Parathyroid adenoma (tissue), 2 donors: Measurements from ENCODE around the gene COPA.

Experiments
- H2AFZ ChIP-seq: fragments of 300-600 bp; sonication (generic); one replicate; pipeline ENCODE4 v1.7.0; 2017; ENCODE audit warnings: antibody characterized with exemption, mild to moderate bottlenecking
- H3K27ac ChIP-seq: fragments of 300-600 bp; sonication (generic); one replicate; pipeline ENCODE4 v1.7.0; 2017
- H3K27me3 ChIP-seq: fragments of 300-600 bp; sonication (generic); one replicate; pipeline ENCODE4 v1.7.0; 2017; ENCODE audit warnings: low read length; ENCODE audit not compliant: control insufficient read depth, insufficient read depth
- H3K36me3 ChIP-seq: fragments of 300-600 bp; sonication (generic); one replicate; pipeline ENCODE4 v1.7.0; 2017; ENCODE audit warnings: low read length; ENCODE audit not compliant: control insufficient read depth, insufficient read depth
- H3K4me1 ChIP-seq: fragments of 300-600 bp; sonication (generic); one replicate; pipeline ENCODE4 v1.7.0; 2017; ENCODE audit warnings: control low read depth
- H3K4me2 ChIP-seq: fragments of 300-600 bp; sonication (generic); one replicate; pipeline ENCODE4 v1.7.0; 2017; ENCODE audit warnings: low read length
- H3K4me3 ChIP-seq: fragments of 300-600 bp; sonication (generic); one replicate; pipeline ENCODE4 v1.7.0; 2017; ENCODE audit warnings: low read depth, low read length
- H3K79me2 ChIP-seq: fragments of 300-600 bp; sonication (generic); one replicate; pipeline ENCODE4 v1.7.0; 2017; ENCODE audit warnings: control low read depth
- H3K9ac ChIP-seq: fragments of 300-600 bp; sonication (generic); one replicate; pipeline ENCODE4 v1.7.0; 2017; ENCODE audit warnings: mild to moderate bottlenecking
- H3K9me3 ChIP-seq: fragments of 300-600 bp; sonication (generic); one replicate; pipeline ENCODE4 v1.7.0; 2017; ENCODE audit warnings: low read length; ENCODE audit not compliant: control insufficient read depth
- CTCF ChIP-seq: fragments of 300-600 bp; sonication (generic); IDR thresholded peaks from one replicate; pipeline ENCODE4 v1.7.0; 2017; ENCODE audit warnings: antibody characterized with exemption, mild to moderate bottlenecking
- donor health status: primary hyperparathyroidism.

COPA gene

GRCh38 chr1:160245434-160245833 lies 97.6 kb downstream of the COPA start:
- Histone ChIP-seq H3K27ac (no peak overlapping the region), H3K36me3 (no peaks in the 10 kb centered on the region), H3K9ac (no peak overlapping the region), H2AFZ (no peak overlapping the region), H3K9me3 (no peaks in the 10 kb centered on the region), H3K27me3 (no peaks in the 10 kb centered on the region), H3K4me3 (no peak overlapping the region), H3K4me2 (no peak overlapping the region), H3K4me1 (peaks cover 5% of the 10 kb centered on the region), H3K79me2 (peaks cover 14% of the 10 kb centered on the region)
- no peak for TF ChIP-seq CTCF

GRCh38 chr1:160244209-160244608 lies 98.8 kb downstream of the COPA start:
- Histone ChIP-seq H3K4me1 (peaks cover 5% of the 10 kb centered on the region), H3K4me3 (no peak overlapping the region), H3K27me3 (no peaks in the 10 kb centered on the region), H3K9me3 (no peaks in the 10 kb centered on the region), H3K4me2 (no peak overlapping the region), H3K36me3 (no peaks in the 10 kb centered on the region), H2AFZ (no peak overlapping the region), H3K9ac (no peak overlapping the region), H3K27ac (no peak overlapping the region), H3K79me2 (peaks cover 14% of the 10 kb centered on the region)
- no peak for TF ChIP-seq CTCF

- no peak overlapping the region for H3K4me3 ChIP-seq
- H3K4me1 ChIP-seq: peaks cover 5% of the 10 kb centered on the region
- H3K36me3 ChIP-seq: no peaks in the 10 kb centered on the region
- H3K9ac ChIP-seq: no peak overlapping the region
- no peaks in the 10 kb centered on the region for H3K9me3 ChIP-seq
- TF ChIP-seq CTCF: no peak
- H3K27me3 ChIP-seq: no peaks in the 10 kb centered on the region
- peaks cover 14% of the 10 kb centered on the region for H3K79me2 ChIP-seq
- no peak overlapping the region for H3K4me2 ChIP-seq
- H2AFZ ChIP-seq: no peak overlapping the region
- H3K27ac ChIP-seq: no peak overlapping the region
These were observed 99.3 kb downstream of the COPA start for GRCh38 chr1:160243767-160244166.

- Histone ChIP-seq H2AFZ (no peak overlapping the region), H3K4me2 (no peak overlapping the region), H3K36me3 (no peaks in the 10 kb centered on the region), H3K4me1 (peaks cover 5% of the 10 kb centered on the region), H3K9me3 (no peaks in the 10 kb centered on the region), H3K27ac (no peak overlapping the region), H3K79me2 (peaks cover 4% of the 10 kb centered on the region), H3K9ac (no peak overlapping the region), H3K27me3 (no peaks in the 10 kb centered on the region), H3K4me3 (no peak overlapping the region)
- TF ChIP-seq CTCF: no peak
These were observed 103.3 kb downstream of the COPA start for GRCh38 chr1:160239582-160240299.
